ENCODE results near the gene SGCD. TPM values are rescaled to one million over a fixed set of nuclear protein-coding genes. Genes with fewer than 3 reads are reported as not detected.

The SGCD gene
- total and polyA plus RNA-seq, 11 donors = 17.4 to 150 (median 76.9) TPM

- H3K4me1 ChIP-seq = peaks cover 0 to 13% (median 0%) of the 10 kb centered on the region in 12 donors
- no peak for TF ChIP-seq CTCF (IDR thresholded peaks at IDR 0.05)
- H3K9me3 ChIP-seq = peaks cover 0 to 5% (median 0%) of the 10 kb centered on the region in 12 donors
- DNase-seq (no peak), ATAC-seq (no peak)
- no peaks in the 10 kb centered on the region for H3K36me3 ChIP-seq
- H3K4me3 ChIP-seq = no peak overlapping the region
- intact Hi-C loops (cut with DNase I) = no loop called here
- WGBS, 4 donors = 50 to 62% (median 57%) methylated on average over 5 of the region's 5 CpGs
- no peaks in the 10 kb centered on the region for H3K27me3 ChIP-seq
- H3K27ac ChIP-seq = no peak overlapping the region
Measured at GRCh38 chr5:156802501-156802900, 475.5 kb downstream of the SGCD start.

DNA sequence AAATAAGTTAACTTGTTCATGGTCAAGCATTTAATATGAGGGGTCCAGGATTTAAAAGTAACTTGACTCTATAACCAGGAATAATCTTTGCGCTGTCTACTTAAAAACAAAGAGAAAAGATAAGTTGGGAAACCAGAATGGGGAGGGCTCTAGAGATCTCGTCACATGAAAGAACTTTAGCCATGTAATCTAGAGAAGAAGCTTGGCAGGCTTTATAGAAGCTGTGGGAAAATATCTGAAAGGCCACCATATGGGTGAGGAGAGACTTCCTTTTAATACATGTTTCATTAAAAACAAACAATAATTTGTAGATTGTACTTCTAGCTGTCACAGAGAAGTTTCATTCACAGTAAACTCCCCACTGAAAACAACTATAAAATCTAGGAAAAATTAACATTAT lies 476.4 kb downstream of the SGCD start:
- DNase-seq (no peak), ATAC-seq (no peak)
- intact Hi-C loops (cut with DNase I) = no loop called here
- TF ChIP-seq CTCF (IDR thresholded peaks at IDR 0.05) (no peak), POLR2A (IDR thresholded peaks at IDR 0.05) (no peak)
- Histone ChIP-seq H3K9me3 (peaks cover 0 to 9% (median 0%) of the 10 kb centered on the region in 12 donors), H3K27me3 (no peaks in the 10 kb centered on the region), H3K4me3 (no peak overlapping the region), H3K36me3 (no peaks in the 10 kb centered on the region), H3K4me1 (peaks cover 0 to 13% (median 0%) of the 10 kb centered on the region in 12 donors), H3K27ac (no peak overlapping the region)
- WGBS, 4 donors = 27 to 32% (median 31%) methylated on average over 2 of the region's 2 CpGs

DNA sequence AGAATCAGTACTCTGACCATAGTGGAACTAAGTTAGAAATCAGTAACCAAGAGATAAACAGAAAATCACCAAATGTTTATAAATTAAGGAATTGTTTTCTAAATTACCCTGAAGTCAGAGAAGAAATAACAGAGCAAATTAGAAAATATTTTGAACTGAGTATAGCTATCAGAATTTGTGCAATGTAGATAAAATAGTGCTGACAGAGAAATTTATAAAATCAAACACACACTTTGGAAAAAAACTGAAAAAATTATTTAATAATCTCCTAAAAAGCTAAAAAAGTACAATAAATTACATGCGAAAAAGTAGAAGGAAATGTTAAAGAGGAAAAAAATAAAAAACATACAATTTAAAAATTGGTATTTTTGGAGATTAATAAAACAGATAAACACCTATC lies 486.0 kb downstream of the SGCD start:
- Histone ChIP-seq H3K9me3 (peaks cover 0 to 9% (median 0%) of the 10 kb centered on the region in 12 donors), H3K27ac (no peak overlapping the region), H3K4me1 (no peaks in the 10 kb centered on the region), H3K4me3 (no peak overlapping the region), H3K27me3 (no peaks in the 10 kb centered on the region), H3K36me3 (no peaks in the 10 kb centered on the region)
- TF ChIP-seq POLR2A (IDR thresholded peaks at IDR 0.05) (no peak), CTCF (IDR thresholded peaks at IDR 0.05) (no peak)
- no peak for DNase-seq
- WGBS, 4 donors = 86 to 94% (median 91%) methylated on average over 1 of the region's 1 CpG
- intact Hi-C loops (cut with DNase I) = loop anchor here in 2 of 10 donors (10.0 kb wide), 3 partner anchors 218 to 488 kb away; partner anchors contain the start of gene SGCD (in 1 of the 2)
- ATAC-seq = no peak

DNA sequence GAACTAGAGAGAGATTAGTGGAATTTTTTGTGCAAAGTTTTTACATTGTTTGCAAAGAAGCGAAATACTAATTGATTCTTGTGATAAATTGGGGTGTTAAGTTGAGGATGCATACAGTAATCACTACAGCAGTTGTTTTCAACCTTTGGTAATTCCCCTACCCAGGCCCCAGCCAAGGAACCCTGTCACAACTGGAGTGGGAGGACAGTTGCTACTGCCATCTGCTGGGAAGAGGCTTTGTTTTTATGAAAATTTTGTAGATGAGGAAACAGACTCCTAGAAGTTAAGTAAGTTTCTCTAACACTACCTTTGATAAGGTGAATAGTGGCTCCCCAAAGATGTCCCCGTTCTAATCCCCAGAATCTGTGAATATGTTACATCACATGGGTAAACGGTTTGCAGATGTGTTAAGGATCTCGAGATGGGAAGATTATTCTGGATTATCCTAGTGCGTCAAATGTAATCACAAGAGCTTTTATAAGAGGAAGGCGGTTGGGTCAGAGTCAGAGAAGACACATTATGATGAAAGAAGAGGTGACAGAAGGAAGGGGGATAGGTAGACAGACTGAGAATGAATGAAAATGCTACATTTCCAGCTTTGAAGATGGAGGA lies 489.1 kb downstream of the SGCD start:
- peak in 3 of 5 donors; percentile 11 to 61 (median 30) for DNase-seq
- TF ChIP-seq POLR2A (IDR thresholded peaks at IDR 0.05) (no peak), CTCF (IDR thresholded peaks at IDR 0.05) (peak in 11 of 12 donors; percentile 13 to 61 (median 45))
- intact Hi-C loops (cut with DNase I) = loop anchor here in 5 of 10 donors (2.0 to 10.0 kb wide), 6 partner anchors 221 to 874 kb away; partner anchors contain the start of gene SGCD (in 1 of the 5)
- Histone ChIP-seq H3K9me3 (peaks cover 0 to 6% (median 0%) of the 10 kb centered on the region in 12 donors), H3K4me3 (no peak overlapping the region), H3K4me1 (no peaks in the 10 kb centered on the region), H3K27ac (no peak overlapping the region), H3K27me3 (no peaks in the 10 kb centered on the region), H3K36me3 (no peaks in the 10 kb centered on the region)
- WGBS, 4 donors = 72 to 81% (median 76%) methylated on average over 6 of the region's 6 CpGs
- ATAC-seq = peak in 3 of 4 donors; percentile 44 to 71 (median 51)

All from heart left ventricle (tissue), 16 donors.